Mucosa of rectum (tissue), 2 donors: ENCODE results near the gene CDC123.

Experiments used
- H3K27ac ChIP-seq, 2 donors: one replicate each; pipeline ENCODE4 v1.7.0; 2013; ENCODE audit warnings: inconsistent platforms in 2 of 2, low read depth in 2 of 2, low read length in 2 of 2
- H3K27me3 ChIP-seq, 2 donors: one replicate each; pipeline ENCODE4 v1.7.0; 2013; ENCODE audit warnings: low read length in 2 of 2; ENCODE audit not compliant: control insufficient read depth in 2 of 2, insufficient read depth in 2 of 2
- H3K36me3 ChIP-seq, 2 donors: one replicate each; pipeline ENCODE4 v1.7.0; 2013; ENCODE audit warnings: low read length in 2 of 2; ENCODE audit not compliant: control insufficient read depth in 2 of 2, insufficient read depth in 2 of 2
- H3K4me1 ChIP-seq, 2 donors: one replicate each; pipeline ENCODE4 v1.7.0; 2013; ENCODE audit warnings: low read length in 2 of 2, mild to moderate bottlenecking in 1 of 2; ENCODE audit not compliant: control insufficient read depth in 2 of 2, insufficient read depth in 2 of 2
- H3K4me3 ChIP-seq, 2 donors: one replicate each; pipeline ENCODE4 v1.7.0; 2013; ENCODE audit warnings: low read length in 2 of 2
- H3K9ac ChIP-seq, 2 donors: one replicate each; pipeline ENCODE4 v1.7.0; 2013; ENCODE audit warnings: low read length in 2 of 2, low read depth in 1 of 2, mild to moderate bottlenecking in 1 of 2
- H3K9me3 ChIP-seq, 2 donors: one replicate each; pipeline ENCODE4 v1.7.0; 2013; ENCODE audit warnings: low read length in 2 of 2; ENCODE audit not compliant: control insufficient read depth in 2 of 2
- donor health status: healthy.
- donor health status: Normal muscosa, but diverticular disease.

Gene CDC123

GRCh38 chr10:12188656-12189055, 7.3 kb upstream of the CDC123 start:
- Histone ChIP-seq H3K36me3 (peaks cover 7 to 13% of the 10 kb centered on the region in 2 donors), H3K4me1 (no peaks in the 10 kb centered on the region), H3K9me3 (no peaks in the 10 kb centered on the region)

GRCh38 chr10:12189426-12189825, 6.6 kb upstream of the CDC123 start:
- no peak overlapping the region for H3K27ac ChIP-seq
- H3K27me3 ChIP-seq = no peaks in the 10 kb centered on the region
- H3K9ac ChIP-seq = no peak overlapping the region
- H3K36me3 ChIP-seq = peaks cover 7 to 13% of the 10 kb centered on the region in 2 donors
- no peak overlapping the region for H3K4me3 ChIP-seq
- H3K4me1 ChIP-seq = peaks cover 4 to 6% of the 10 kb centered on the region in 2 donors
- no peaks in the 10 kb centered on the region for H3K9me3 ChIP-seq

More at GRCh38 chr10:12188656-12189055, 7.3 kb upstream of the CDC123 start:
- Histone ChIP-seq H3K27me3 (no peaks in the 10 kb centered on the region), H3K27ac (no peak overlapping the region), H3K9ac (no peak overlapping the region), H3K4me3 (no peak overlapping the region)

GRCh38 chr10:12191715-12192114, 4.3 kb upstream of the CDC123 start:
- Histone ChIP-seq H3K27ac (no peak overlapping the region), H3K9ac (no peak overlapping the region), H3K27me3 (no peaks in the 10 kb centered on the region), H3K4me3 (no peak overlapping the region), H3K9me3 (no peaks in the 10 kb centered on the region), H3K4me1 (peaks cover 6 to 14% of the 10 kb centered on the region in 2 donors), H3K36me3 (peaks cover 3% of the 10 kb centered on the region in 2 donors)

GRCh38 chr10:12193193-12193592, 2.8 kb upstream of the CDC123 start:
- Histone ChIP-seq H3K27ac (no peak overlapping the region), H3K4me3 (no peak overlapping the region), H3K9me3 (no peaks in the 10 kb centered on the region), H3K36me3 (no peaks in the 10 kb centered on the region), H3K9ac (no peak overlapping the region), H3K4me1 (peaks cover 6 to 19% of the 10 kb centered on the region in 2 donors), H3K27me3 (no peaks in the 10 kb centered on the region)

- Histone ChIP-seq H3K27me3 (no peaks in the 10 kb centered on the region), H3K36me3 (peaks cover 2 to 6% of the 10 kb centered on the region in 2 donors), H3K27ac (peak overlapping the region in 1 of 2 donors; percentile 91), H3K4me1 (peaks cover 6 to 19% of the 10 kb centered on the region in 2 donors), H3K9me3 (no peaks in the 10 kb centered on the region), H3K4me3 (peak overlapping the region; percentile 96 to 98), H3K9ac (peak overlapping the region; percentile 82 to 96)
These were observed 1.2 kb upstream of the CDC123 start for GRCh38 chr10:12194752-12195271.

- Histone ChIP-seq H3K4me3 (peak overlapping the region; percentile 96 to 98), H3K9ac (peak overlapping the region; percentile 82 to 96), H3K36me3 (peaks cover 2 to 6% of the 10 kb centered on the region in 2 donors), H3K9me3 (no peaks in the 10 kb centered on the region), H3K27me3 (no peaks in the 10 kb centered on the region), H3K4me1 (peaks cover 6 to 19% of the 10 kb centered on the region in 2 donors), H3K27ac (peak overlapping the region; percentile 88 to 91)
These were observed 746 bp upstream of the CDC123 start for GRCh38 chr10:12195281-12195602.

- Histone ChIP-seq H3K4me1 (peaks cover 6 to 19% of the 10 kb centered on the region in 2 donors), H3K27me3 (no peaks in the 10 kb centered on the region), H3K36me3 (peaks cover 8 to 14% of the 10 kb centered on the region in 2 donors), H3K9ac (peak overlapping the region; percentile 82 to 96), H3K4me3 (peak overlapping the region; percentile 96 to 98), H3K9me3 (no peaks in the 10 kb centered on the region), H3K27ac (peak overlapping the region; percentile 88 to 91)
These were observed 683 bp downstream of the CDC123 start for GRCh38 chr10:12196531-12197211.

- Histone ChIP-seq H3K4me3 (no peak overlapping the region), H3K27ac (no peak overlapping the region), H3K36me3 (peaks cover 21% of the 10 kb centered on the region in 2 donors), H3K4me1 (peaks cover 6 to 19% of the 10 kb centered on the region in 2 donors), H3K9me3 (no peaks in the 10 kb centered on the region), H3K27me3 (no peaks in the 10 kb centered on the region), H3K9ac (no peak overlapping the region)
These were observed 2.2 kb downstream of the CDC123 start for GRCh38 chr10:12198156-12198555.

GRCh38 chr10:12200850-12201249, 4.9 kb downstream of the CDC123 start:
- Histone ChIP-seq H3K4me1 (peaks cover 0 to 9% of the 10 kb centered on the region in 2 donors), H3K27ac (no peak overlapping the region), H3K9ac (no peak overlapping the region), H3K9me3 (no peaks in the 10 kb centered on the region), H3K4me3 (no peak overlapping the region), H3K27me3 (no peaks in the 10 kb centered on the region), H3K36me3 (peaks cover 21 to 31% of the 10 kb centered on the region in 2 donors)

GRCh38 chr10:12201543-12201942, 5.6 kb downstream of the CDC123 start:
- no peak overlapping the region for H3K27ac ChIP-seq
- no peak overlapping the region for H3K4me3 ChIP-seq
- peaks cover 21 to 31% of the 10 kb centered on the region in 2 donors for H3K36me3 ChIP-seq
- no peaks in the 10 kb centered on the region for H3K27me3 ChIP-seq
- peaks cover 0 to 6% of the 10 kb centered on the region in 2 donors for H3K4me1 ChIP-seq
- no peak overlapping the region for H3K9ac ChIP-seq
- H3K9me3 ChIP-seq = no peaks in the 10 kb centered on the region
